Epithelial cell of esophagus (primary cell): ENCODE measurements around the gene MEGF6.

Experiments
- DNase-seq: peaks from one replicate; pipeline ENCODE4 v3.0.0; 2010; ENCODE audit warnings: low read depth
- H3K4me3 ChIP-seq: 2 replicates; pipeline ENCODE4 v1.5.1; 2011; ENCODE audit warnings: mild to moderate bottlenecking, low read length, control low read depth
- TF ChIP-seq, protein P1 (sequence below): IDR thresholded peaks from 2 replicates; pipeline ENCODE4 v1.5.1; 2011; ENCODE audit warnings: low read depth, mild to moderate bottlenecking, low read length, control low read depth, inconsistent platforms; ENCODE audit not compliant: insufficient read depth; ENCODE audit errors: missing control alignments

Gene MEGF6

DNA sequence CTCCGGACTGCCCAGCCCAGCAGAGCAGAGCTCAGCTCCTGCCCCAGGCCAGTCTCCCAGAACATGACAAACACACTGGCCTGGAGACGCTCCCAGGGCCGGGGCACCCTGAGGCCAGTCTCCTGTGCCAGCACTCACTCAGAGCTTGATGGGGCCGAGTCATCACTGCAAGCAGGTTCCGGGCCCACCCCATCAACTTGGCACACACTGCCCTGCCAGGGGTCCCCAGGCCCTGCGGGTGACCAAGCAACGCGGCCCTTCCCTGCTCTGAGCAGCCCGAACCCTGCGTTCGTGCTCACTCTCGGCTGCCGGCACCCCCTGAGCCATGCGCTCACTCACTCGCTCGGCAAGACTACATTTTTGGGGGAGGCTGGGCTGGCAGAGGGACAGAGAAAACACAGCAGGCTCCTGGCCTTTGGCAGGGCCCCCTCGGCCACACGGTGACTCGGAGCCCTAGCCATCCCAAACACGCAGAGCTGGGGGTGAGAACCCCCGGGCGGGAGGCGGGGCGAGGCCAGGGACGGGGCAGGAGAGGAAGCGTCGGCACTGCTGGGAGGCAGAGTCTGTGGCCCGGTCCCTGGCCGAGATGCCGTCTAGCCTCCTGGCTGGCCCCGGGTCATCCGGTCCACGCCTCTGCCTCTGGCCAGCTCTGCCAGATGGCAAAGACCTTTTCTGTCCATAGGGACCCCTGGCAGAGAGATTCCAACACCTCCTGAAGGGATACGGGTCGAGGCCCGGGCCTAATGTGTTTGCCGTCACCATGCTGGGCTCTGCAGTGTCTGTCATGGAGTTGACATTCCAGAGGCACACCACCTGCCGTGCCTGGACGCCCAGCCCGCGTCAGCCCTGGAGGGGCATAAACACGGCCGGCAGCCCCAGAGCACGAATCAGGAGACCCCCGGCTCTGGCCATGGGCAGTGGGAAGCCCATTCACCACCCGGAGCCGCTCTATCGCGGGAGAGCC lies 68.0 kb downstream of the MEGF6 start:
- H3K4me3 ChIP-seq = no peak overlapping the region
- TF ChIP-seq, protein P1, sequence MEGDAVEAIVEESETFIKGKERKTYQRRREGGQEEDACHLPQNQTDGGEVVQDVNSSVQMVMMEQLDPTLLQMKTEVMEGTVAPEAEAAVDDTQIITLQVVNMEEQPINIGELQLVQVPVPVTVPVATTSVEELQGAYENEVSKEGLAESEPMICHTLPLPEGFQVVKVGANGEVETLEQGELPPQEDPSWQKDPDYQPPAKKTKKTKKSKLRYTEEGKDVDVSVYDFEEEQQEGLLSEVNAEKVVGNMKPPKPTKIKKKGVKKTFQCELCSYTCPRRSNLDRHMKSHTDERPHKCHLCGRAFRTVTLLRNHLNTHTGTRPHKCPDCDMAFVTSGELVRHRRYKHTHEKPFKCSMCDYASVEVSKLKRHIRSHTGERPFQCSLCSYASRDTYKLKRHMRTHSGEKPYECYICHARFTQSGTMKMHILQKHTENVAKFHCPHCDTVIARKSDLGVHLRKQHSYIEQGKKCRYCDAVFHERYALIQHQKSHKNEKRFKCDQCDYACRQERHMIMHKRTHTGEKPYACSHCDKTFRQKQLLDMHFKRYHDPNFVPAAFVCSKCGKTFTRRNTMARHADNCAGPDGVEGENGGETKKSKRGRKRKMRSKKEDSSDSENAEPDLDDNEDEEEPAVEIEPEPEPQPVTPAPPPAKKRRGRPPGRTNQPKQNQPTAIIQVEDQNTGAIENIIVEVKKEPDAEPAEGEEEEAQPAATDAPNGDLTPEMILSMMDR = no peak
- peak; percentile 37 for DNase-seq

DNA sequence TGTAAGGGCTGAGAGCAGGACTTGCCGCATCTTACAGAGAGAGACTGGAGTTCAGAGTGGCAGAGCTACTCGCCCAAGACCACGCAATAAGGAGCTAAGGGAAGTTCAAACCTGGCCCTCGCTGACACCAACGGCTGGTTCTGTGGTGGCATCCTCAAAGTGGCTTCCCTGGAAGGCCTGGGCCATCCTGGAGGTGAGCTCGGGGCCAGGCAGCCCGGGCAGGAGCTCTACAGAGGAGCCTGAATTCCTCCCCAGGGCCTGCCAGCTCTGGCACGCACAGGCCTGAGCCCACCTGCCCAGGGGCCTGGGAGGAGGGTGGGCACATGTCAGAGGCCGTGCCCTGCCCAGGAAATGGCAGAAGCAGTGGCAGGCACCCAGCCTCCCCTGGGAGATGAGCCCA lies 68.6 kb downstream of the MEGF6 start:
- TF ChIP-seq, protein P1 = no peak
- no peak for DNase-seq
- no peak overlapping the region for H3K4me3 ChIP-seq

DNA sequence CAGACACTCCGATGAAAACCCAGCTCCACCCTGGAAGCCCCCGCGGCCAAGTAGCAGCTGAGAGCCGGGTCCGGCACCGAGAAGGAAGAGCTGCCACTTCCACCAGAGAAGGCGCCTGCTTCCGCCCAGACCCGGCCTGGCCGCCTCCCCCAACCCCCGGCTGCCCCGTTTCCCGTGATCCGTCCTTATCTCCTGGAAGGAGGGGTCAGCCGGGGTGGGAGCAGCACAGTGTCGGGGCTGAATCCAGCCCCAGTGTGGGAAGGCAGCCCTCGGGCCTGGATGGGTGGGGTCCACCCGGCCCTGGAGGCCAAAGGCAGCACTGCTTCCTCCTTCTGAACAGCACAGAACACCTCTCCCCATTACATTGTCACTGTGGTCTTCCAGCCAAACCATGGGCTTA lies 69.4 kb downstream of the MEGF6 start:
- no peak overlapping the region for H3K4me3 ChIP-seq
- DNase-seq = no peak
- TF ChIP-seq, protein P1 = no peak

DNA sequence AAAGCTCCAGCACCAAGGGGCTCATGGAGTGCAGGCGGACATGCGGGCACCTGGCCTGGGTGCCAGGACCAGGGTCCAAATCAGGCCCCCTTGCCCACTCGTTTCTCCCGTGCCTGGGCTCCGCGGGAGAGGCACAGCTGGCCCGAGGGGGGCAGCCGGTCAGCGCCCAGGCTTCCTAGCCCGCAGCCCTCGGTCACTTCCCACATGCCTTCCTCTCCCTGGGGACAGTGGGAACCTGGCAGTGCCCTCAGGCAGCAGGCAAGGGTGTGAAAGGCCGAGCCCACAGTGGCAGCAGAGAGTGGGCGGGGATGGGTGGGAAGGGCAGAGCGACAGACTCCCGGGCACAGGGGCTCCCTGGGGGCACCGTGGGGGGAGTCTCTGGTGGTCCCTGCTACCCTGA lies 69.8 kb downstream of the MEGF6 start:
- DNase-seq = no peak
- no peak overlapping the region for H3K4me3 ChIP-seq
- TF ChIP-seq, protein P1 = no peak

DNA sequence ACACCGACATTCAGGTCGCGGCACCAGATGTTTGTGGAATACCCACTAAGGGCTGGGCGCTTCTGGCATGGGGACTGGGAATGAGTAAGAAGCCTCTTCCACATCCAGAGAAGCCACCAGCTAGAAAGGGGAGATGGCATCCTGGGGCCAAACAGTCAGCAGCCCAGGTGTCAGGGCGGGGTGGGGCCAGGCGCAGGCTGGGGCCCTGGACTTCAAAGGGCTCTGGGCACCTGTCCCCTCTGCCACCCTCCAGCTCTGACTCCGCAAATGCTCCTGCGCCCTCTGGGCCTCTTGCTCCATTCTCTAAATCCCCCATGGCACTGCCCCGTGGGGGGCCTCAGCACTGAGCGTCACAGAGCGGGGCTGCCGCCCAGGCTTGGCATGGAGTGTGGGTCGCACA lies 70.4 kb downstream of the MEGF6 start:
- no peak for DNase-seq
- TF ChIP-seq, protein P1 = no peak
- no peak overlapping the region for H3K4me3 ChIP-seq

DNA sequence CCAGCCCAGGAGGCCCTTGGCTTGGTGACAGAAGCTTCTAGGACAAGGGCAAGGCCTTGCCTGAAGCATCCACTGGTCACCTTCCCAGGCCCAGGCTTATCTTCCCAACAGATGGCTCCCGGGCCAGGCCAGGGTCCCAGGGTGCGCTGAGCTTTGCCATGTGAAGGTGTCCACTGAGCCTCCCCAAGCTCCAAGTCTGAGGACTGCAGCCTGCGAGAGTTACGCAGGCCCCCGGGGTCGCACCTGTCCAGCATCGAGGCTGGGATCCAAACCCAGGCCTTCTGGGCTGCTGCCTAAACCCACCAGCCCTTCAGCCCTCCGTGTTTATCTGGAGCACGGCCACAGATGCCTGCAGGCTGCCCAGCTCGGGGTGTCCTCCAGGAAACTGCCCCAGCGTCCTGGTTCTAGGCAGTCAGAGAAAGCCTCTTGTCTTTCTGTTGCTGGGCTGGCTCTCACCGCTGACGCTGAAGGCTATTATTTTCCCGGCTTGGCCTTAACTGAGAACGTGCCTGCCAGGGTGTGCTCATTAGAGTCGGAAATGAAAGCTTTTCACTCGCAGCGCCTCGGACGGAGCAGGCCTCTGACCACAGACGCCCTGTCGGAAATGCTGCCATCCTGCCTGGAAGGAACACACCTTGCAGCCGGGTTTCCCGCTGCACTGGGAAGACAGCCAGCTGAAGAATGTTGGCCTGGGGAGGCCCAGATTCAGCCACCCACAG lies 71.4 kb downstream of the MEGF6 start:
- H3K4me3 ChIP-seq = no peak overlapping the region
- DNase-seq = peak; percentile 36
- TF ChIP-seq, protein P1 = no peak
